Astrocyte (in vitro differentiated cells and primary cell): Measurements from ENCODE around the gene HMGN5. TPM values are rescaled to one million over a fixed set of nuclear protein-coding genes. Genes with fewer than 3 reads are reported as not detected.

Source experiments
- DNase-seq: peaks from one replicate; pipeline ENCODE4 v3.0.0-alpha.2; 2010; ENCODE audit warnings: low read depth
- FAIRE-seq: peaks from 2 replicates; lab custom pipeline; 2011; peaks lifted over from hg19 to GRCh38; lab: Jason Lieb, UNC
- H2AFZ ChIP-seq: 2 replicates; pipeline ENCODE4 v1.6.0; 2012; ENCODE audit warnings: low read depth, low read length, inconsistent platforms
- H3K27ac ChIP-seq: 2 replicates; pipeline ENCODE4 v1.5.1; 2011; ENCODE audit warnings: low read depth, low read length, inconsistent platforms
- H3K27me3 ChIP-seq: 2 replicates; pipeline ENCODE4 v1.6.0; 2011; ENCODE audit warnings: low read length, inconsistent platforms; ENCODE audit not compliant: insufficient read depth
- H3K36me3 ChIP-seq: 2 replicates; pipeline ENCODE4 v1.5.1; 2011; ENCODE audit warnings: low read length, inconsistent platforms; ENCODE audit not compliant: insufficient read depth
- H3K4me1 ChIP-seq: 2 replicates; pipeline ENCODE4 v1.5.1; 2011; ENCODE audit warnings: low read length, inconsistent platforms; ENCODE audit not compliant: insufficient read depth
- H3K4me2 ChIP-seq: 2 replicates; pipeline ENCODE4 v1.6.0; 2012; ENCODE audit warnings: low read length, inconsistent platforms
- H3K4me3 ChIP-seq: 2 replicates; pipeline ENCODE4 v1.5.1; 2011; ENCODE audit warnings: low read depth, mild to moderate bottlenecking, low read length, inconsistent platforms; ENCODE audit not compliant: insufficient read depth
- H3K79me2 ChIP-seq: 2 replicates; pipeline ENCODE4 v1.6.0; 2012; ENCODE audit warnings: mild to moderate bottlenecking, low read length, inconsistent platforms; ENCODE audit not compliant: insufficient read depth
- H3K9ac ChIP-seq: 2 replicates; pipeline ENCODE4 v1.6.0; 2012; ENCODE audit warnings: mild to moderate bottlenecking, low read length, inconsistent platforms
- H3K9me3 ChIP-seq: 2 replicates; pipeline ENCODE4 v1.5.1; 2012; ENCODE audit warnings: low read depth, mild to moderate bottlenecking, low read length, inconsistent platforms; ENCODE audit not compliant: insufficient read depth
- H4K20me1 ChIP-seq: 2 replicates; pipeline ENCODE4 v1.6.0; 2012; ENCODE audit warnings: low read length, inconsistent platforms; ENCODE audit not compliant: insufficient read depth
- H3K27ac Mint-ChIP-seq: one replicate; pipeline ENCODE4 v1.8.0; 2021; ENCODE audit warnings: mild to moderate bottlenecking, mixed read lengths; ENCODE audit not compliant: unreplicated experiment
- H3K27me3 Mint-ChIP-seq: one replicate; pipeline ENCODE4 v1.8.0; 2021; ENCODE audit warnings: low read depth, mixed read lengths; ENCODE audit not compliant: unreplicated experiment
- H3K36me3 Mint-ChIP-seq: one replicate; pipeline ENCODE4 v1.8.0; 2021; ENCODE audit warnings: low read depth, mixed read lengths; ENCODE audit not compliant: unreplicated experiment
- H3K4me1 Mint-ChIP-seq: one replicate; pipeline ENCODE4 v1.8.0; 2021; ENCODE audit warnings: low read depth, mixed read lengths; ENCODE audit not compliant: unreplicated experiment
- H3K4me3 Mint-ChIP-seq: one replicate; pipeline ENCODE4 v1.8.0; 2021; ENCODE audit warnings: mild to moderate bottlenecking, moderate library complexity, mixed read lengths; ENCODE audit not compliant: unreplicated experiment
- H3K9me3 Mint-ChIP-seq: one replicate; pipeline ENCODE4 v1.8.0; 2021; ENCODE audit warnings: mild to moderate bottlenecking, mixed read lengths; ENCODE audit not compliant: unreplicated experiment
- EZH2 ChIP-seq: IDR thresholded peaks from 2 replicates; pipeline ENCODE4 v1.6.1; 2012; ENCODE audit warnings: mild to moderate bottlenecking, low read length, inconsistent platforms; ENCODE audit not compliant: insufficient read depth
- total RNA-seq: library from RNA; stranded (reverse); gene quantifications from 2 replicates; pipeline ENCODE4 v1.2.1, GENCODE V29; 2021
- TF ChIP-seq, protein P1 (sequence below): IDR thresholded peaks from 2 replicates; pipeline ENCODE4 v1.5.1; 2011; ENCODE audit warnings: low read depth, mild to moderate bottlenecking, inconsistent platforms, low read length, moderate library complexity; ENCODE audit not compliant: insufficient read depth

HMGN5 gene
- total RNA-seq, 1 donor from 2014 or later = 3.9 TPM

DNA sequence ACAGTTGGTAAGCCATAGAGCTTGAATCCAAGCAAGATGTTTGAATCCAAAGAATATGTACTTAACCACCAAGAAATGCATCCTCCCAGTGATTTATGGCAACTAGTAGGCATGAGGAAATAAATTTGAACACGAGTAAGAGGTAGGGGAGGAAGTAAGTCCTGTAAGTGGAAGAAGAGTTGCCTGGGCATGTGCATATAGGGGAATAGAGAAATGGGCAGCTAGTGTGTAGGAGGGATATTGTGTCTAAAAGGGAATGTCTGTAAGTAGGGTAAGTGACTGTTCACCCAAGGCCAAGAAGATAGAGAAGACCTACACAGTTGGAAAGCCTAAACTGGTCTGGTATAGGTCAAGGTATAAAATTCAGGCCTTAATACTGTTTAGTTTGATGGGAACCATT, 4.8 kb upstream of the HMGN5 start:
- peaks cover 6% of the 10 kb centered on the region for H3K4me1 Mint-ChIP-seq
- no peaks in the 10 kb centered on the region for H3K27me3 Mint-ChIP-seq
- H3K27me3 ChIP-seq = no peaks in the 10 kb centered on the region
- DNase-seq (no peak), FAIRE-seq (no peak)
- H3K79me2 ChIP-seq = peaks cover 65% of the 10 kb centered on the region
- H3K9me3 Mint-ChIP-seq = no peaks in the 10 kb centered on the region
- H3K9ac ChIP-seq = no peak overlapping the region
- no peaks in the 10 kb centered on the region for H3K9me3 ChIP-seq
- no peak overlapping the region for H3K4me3 Mint-ChIP-seq
- H2AFZ ChIP-seq = no peak overlapping the region
- H4K20me1 ChIP-seq = peaks cover 3% of the 10 kb centered on the region
- H3K27ac Mint-ChIP-seq = no peak overlapping the region
- H3K4me1 ChIP-seq = no peaks in the 10 kb centered on the region
- TF ChIP-seq, protein P1, sequence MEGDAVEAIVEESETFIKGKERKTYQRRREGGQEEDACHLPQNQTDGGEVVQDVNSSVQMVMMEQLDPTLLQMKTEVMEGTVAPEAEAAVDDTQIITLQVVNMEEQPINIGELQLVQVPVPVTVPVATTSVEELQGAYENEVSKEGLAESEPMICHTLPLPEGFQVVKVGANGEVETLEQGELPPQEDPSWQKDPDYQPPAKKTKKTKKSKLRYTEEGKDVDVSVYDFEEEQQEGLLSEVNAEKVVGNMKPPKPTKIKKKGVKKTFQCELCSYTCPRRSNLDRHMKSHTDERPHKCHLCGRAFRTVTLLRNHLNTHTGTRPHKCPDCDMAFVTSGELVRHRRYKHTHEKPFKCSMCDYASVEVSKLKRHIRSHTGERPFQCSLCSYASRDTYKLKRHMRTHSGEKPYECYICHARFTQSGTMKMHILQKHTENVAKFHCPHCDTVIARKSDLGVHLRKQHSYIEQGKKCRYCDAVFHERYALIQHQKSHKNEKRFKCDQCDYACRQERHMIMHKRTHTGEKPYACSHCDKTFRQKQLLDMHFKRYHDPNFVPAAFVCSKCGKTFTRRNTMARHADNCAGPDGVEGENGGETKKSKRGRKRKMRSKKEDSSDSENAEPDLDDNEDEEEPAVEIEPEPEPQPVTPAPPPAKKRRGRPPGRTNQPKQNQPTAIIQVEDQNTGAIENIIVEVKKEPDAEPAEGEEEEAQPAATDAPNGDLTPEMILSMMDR = no peak
- no peak for TF ChIP-seq EZH2
- no peaks in the 10 kb centered on the region for H3K36me3 ChIP-seq
- no peaks in the 10 kb centered on the region for H3K36me3 Mint-ChIP-seq
- H3K27ac ChIP-seq = no peak overlapping the region
- H3K4me2 ChIP-seq = no peak overlapping the region
- H3K4me3 ChIP-seq = no peak overlapping the region

DNA sequence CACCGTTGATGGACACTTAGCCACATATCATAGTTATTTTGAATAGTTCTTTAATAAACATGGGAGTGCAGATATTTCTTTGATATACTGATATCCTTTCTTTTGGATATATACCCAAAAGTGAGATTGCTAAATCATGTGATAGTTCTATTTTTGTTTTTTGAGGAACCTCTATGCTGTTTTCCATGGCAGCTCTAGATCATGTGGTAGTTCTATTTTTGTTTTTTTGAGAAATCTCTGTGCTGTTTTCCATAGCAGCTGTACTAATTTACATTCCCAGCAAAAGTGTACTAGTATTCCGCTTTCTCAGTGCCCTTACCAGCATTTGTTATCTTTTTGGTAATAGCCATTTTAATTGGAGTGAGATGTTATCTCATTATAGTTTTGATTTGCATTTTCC, 3.8 kb upstream of the HMGN5 start:
- Histone ChIP-seq H3K9ac (no peak overlapping the region), H3K4me2 (no peak overlapping the region), H3K79me2 (peaks cover 61% of the 10 kb centered on the region), H3K9me3 (no peaks in the 10 kb centered on the region), H3K27me3 (no peaks in the 10 kb centered on the region), H3K36me3 (no peaks in the 10 kb centered on the region), H3K4me1 (no peaks in the 10 kb centered on the region), H3K4me3 (no peak overlapping the region), H2AFZ (no peak overlapping the region), H4K20me1 (peaks cover 3% of the 10 kb centered on the region), H3K27ac (no peak overlapping the region)
- Mint-ChIP-seq H3K27me3 (no peaks in the 10 kb centered on the region), H3K4me3 (no peak overlapping the region), H3K4me1 (peaks cover 6% of the 10 kb centered on the region), H3K36me3 (no peaks in the 10 kb centered on the region), H3K27ac (no peak overlapping the region), H3K9me3 (no peaks in the 10 kb centered on the region)
- DNase-seq (no peak), FAIRE-seq (peak; percentile 88)
- TF ChIP-seq, protein P1 = no peak
- no peak for TF ChIP-seq EZH2

DNA sequence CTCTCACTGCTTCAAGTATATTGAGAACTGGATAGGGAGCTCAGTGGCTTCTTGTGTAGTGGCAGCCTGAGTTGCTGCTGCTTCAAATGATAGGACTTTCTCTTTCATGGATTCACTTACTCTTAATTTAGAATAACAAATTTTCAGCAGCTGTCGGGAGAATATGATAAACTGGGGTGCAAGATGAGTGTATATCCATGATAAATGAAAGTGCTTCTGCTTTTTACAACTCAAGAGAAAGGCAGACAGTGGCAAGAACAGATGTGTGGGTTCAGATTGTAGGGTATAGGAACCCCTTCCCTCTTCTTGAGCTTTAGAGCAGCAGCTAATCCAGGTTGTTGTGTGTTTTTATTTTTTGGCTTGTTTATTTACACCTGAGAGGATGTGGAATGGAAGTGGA, 1.2 kb upstream of the HMGN5 start:
- Histone ChIP-seq H3K9ac (peak overlapping the region; percentile 96), H3K79me2 (peaks cover 46% of the 10 kb centered on the region), H3K27ac (peak overlapping the region; percentile 90), H3K4me2 (peak overlapping the region; percentile 96), H3K4me1 (no peaks in the 10 kb centered on the region), H3K4me3 (peak overlapping the region; percentile 94), H3K9me3 (no peaks in the 10 kb centered on the region), H4K20me1 (peaks cover 3% of the 10 kb centered on the region), H3K36me3 (no peaks in the 10 kb centered on the region), H3K27me3 (no peaks in the 10 kb centered on the region), H2AFZ (no peak overlapping the region)
- TF ChIP-seq, protein P1 = no peak
- TF ChIP-seq EZH2 = no peak
- no peak overlapping the region for H3K27ac Mint-ChIP-seq
- no peaks in the 10 kb centered on the region for H3K27me3 Mint-ChIP-seq
- peak overlapping the region; percentile 96 for H3K4me3 Mint-ChIP-seq
- DNase-seq (no peak), FAIRE-seq (no peak)
- H3K4me1 Mint-ChIP-seq = peaks cover 6% of the 10 kb centered on the region
- no peaks in the 10 kb centered on the region for H3K36me3 Mint-ChIP-seq
- H3K9me3 Mint-ChIP-seq = no peaks in the 10 kb centered on the region
